Measurements from ENCODE around the gene ANKRA2. TPM values are rescaled to one million over a fixed set of nuclear protein-coding genes. Genes with fewer than 3 reads are reported as not detected.

The ANKRA2 gene
- total and polyA plus RNA-seq, 2 of the 4 experiments (the other 2 are of a cell fraction) = 10.8 to 12.5 TPM

DNA sequence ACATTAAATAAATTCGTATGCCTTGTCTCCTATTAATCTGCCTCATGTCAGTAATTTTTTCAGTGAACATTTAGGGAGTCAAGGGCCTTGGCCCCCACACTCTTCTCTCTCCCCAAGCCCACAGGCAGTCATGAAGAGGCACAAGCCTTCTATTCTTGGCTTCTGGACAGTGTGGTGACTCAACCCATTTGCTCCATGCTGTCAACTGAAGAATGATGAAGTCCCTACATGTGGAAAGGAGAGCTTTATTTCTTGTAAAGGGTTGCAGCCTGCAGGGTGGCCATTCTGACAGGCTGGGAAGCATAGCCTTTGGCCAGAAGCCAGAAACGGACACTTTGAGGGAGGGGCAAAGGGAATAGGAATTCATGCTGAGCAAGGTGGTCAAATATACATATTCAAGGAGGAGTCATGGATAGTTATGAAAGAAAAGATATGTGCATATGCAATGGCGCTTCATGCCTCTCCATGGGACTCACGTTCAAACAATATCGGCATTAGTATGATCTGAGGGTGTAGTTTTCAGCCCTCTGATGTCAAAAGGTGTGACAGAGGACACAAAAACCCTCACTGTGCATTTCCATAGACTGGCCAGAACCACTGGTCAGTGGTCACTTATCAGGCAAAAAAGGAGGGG, 31.3 kb downstream of the ANKRA2 start:
- H3K27ac ChIP-seq (ENCODE audit: insufficient read depth, low read length) = no peak overlapping the region
- H4K8ac ChIP-seq (ENCODE audit: low read depth in 2 of 2, low read length in 2 of 2) = no peak overlapping the region
- H3K79me1 ChIP-seq (ENCODE audit: low read depth in 1 of 2, low read length in 2 of 2) = no peaks in the 10 kb centered on the region
- no peaks in the 10 kb centered on the region for H3K9me3 ChIP-seq (ENCODE audit: control insufficient read depth, insufficient read depth, low read length)
- no peak overlapping the region for H2BK5ac ChIP-seq (ENCODE audit: low read depth, low read length, poor library complexity, severe bottlenecking)
- no peak overlapping the region for H2AK5ac ChIP-seq (ENCODE audit: low read depth, low read length)
- no peak overlapping the region for H3K4me3 ChIP-seq (ENCODE audit: insufficient read depth, low read depth, low read length)
- no peak overlapping the region for H3K9ac ChIP-seq (ENCODE audit: low read depth, low read length)
- H3K4me1 ChIP-seq (ENCODE audit: control insufficient read depth, insufficient read depth, low read length) = no peaks in the 10 kb centered on the region; the same call in 1 of the 2 replicates
- H3K23ac ChIP-seq (ENCODE audit: low read depth, low read length) = no peak overlapping the region
- no peak overlapping the region for H3K18ac ChIP-seq (ENCODE audit: low read depth, low read length)
- H2AFZ ChIP-seq (replicated peaks; ENCODE audit: low read length, poor library complexity) = no peak overlapping the region
- H2BK15ac ChIP-seq (ENCODE audit: low read depth, low read length) = no peak overlapping the region
- BruUV-seq (replicated peaks) = no TSS peak
- H3K9me1 ChIP-seq (ENCODE audit: insufficient read depth, low read length) = 0 out of 2 replicates have a peak, but pooled peaks cover under 1% of the 10 kb centered on the region
- ATAC-seq (ENCODE audit: low read depth) (peak; percentile 34; the same call in 1 of the 2 replicates), DNase-seq (peak; percentile 76)
- no peak overlapping the region for H3K4ac ChIP-seq (ENCODE audit: low read depth, low read length)
- WGBS, 2 experiments (ENCODE audit: extremely low coverage in 2 of 2, insufficient read length in 1 of 2) = 35% methylated on average over 2 of the region's 5 CpGs; no CpG with 5 or more reads in 1 of the 2 experiments
- no peak overlapping the region for H4K91ac ChIP-seq (ENCODE audit: insufficient read depth, low read depth, low read length)
- H2BK120ac ChIP-seq (ENCODE audit: low read depth, low read length) = no peak overlapping the region
- no peak overlapping the region for H3K4me2 ChIP-seq (ENCODE audit: low read depth, low read length)
- ChIA-PET POLR2A (ENCODE audit: unreplicated experiment) (no interaction called here), CTCF (no interaction called here)
- H3K14ac ChIP-seq (replicated peaks; ENCODE audit: low read depth, low read length) = no peak overlapping the region; the same call in 1 of the 2 replicates
- no peak overlapping the region for H4K5ac ChIP-seq (ENCODE audit: low read depth, low read length)
- TF ChIP-seq SMC3 (IDR thresholded peaks at IDR 0.05; ENCODE audit: low read depth, low read length) (no peak), BHLHE40 (IDR thresholded peaks at IDR 0.05; ENCODE audit: low read depth, low read length) (no peak), MXI1 (IDR thresholded peaks at IDR 0.05; ENCODE audit: borderline replicate concordance, low read depth, low read length) (0 out of 2 replicates have a peak, but pooled peaks have one; percentile 18)
- in situ Hi-C loops (cut with MboI; ENCODE audit: low sequenced_read_pairs) = no loop called here
- no peak overlapping the region for H2BK20ac ChIP-seq (ENCODE audit: low read depth, low read length)
- dilution Hi-C loops (cut with HindIII; ENCODE audit: low sequenced_read_pairs, unreplicated experiment) = no loop called here
- no peaks in the 10 kb centered on the region for H3K27me3 ChIP-seq (ENCODE audit: control insufficient read depth, insufficient read depth, low read length)
- intact Hi-C loops (cut with micrococcal nuclease) = no loop called here
- H2AK9ac ChIP-seq (replicated peaks; ENCODE audit: low read depth, low read length, poor library complexity) = no peak overlapping the region
- H3K36me3 ChIP-seq (ENCODE audit: control insufficient read depth, insufficient read depth, low read length) = no peaks in the 10 kb centered on the region
- H3K56ac ChIP-seq (ENCODE audit: extremely low read depth, insufficient read depth, low read length) = no peak overlapping the region
- no peaks in the 10 kb centered on the region for H4K20me1 ChIP-seq (ENCODE audit: insufficient read depth, low read length)
